Measurements from ENCODE around the gene KRT8.

Gene KRT8

GRCh38 chr12:52909796-52910195 is 4.9 kb upstream of the KRT8 start:
- TF ChIP-seq NFIC (IDR thresholded peaks at IDR 0.05) (no peak), YY1 (IDR thresholded peaks at IDR 0.05; ENCODE audit: low read depth) (no peak), RAD21 (IDR thresholded peaks at IDR 0.05; ENCODE audit: low read depth) (no peak), EGR1 (IDR thresholded peaks at IDR 0.05) (no peak), EP300 (IDR thresholded peaks at IDR 0.05; ENCODE audit: borderline replicate concordance) (no peak)

- TF ChIP-seq USF1 (IDR thresholded peaks at IDR 0.05) (no peak), TEAD4 (IDR thresholded peaks at IDR 0.05) (no peak), ZBTB7A (IDR thresholded peaks at IDR 0.05; ENCODE audit: low read depth) (no peak), CEBPB (IDR thresholded peaks at IDR 0.05) (no peak), FOXM1 (IDR thresholded peaks at IDR 0.05; ENCODE audit: borderline replicate concordance, low read depth) (no peak), YY1 (IDR thresholded peaks at IDR 0.05; ENCODE audit: low read depth) (no peak), CREB1 (IDR thresholded peaks at IDR 0.05; ENCODE audit: low read depth) (no peak), MAX (IDR thresholded peaks at IDR 0.05) (no peak), NFIC (IDR thresholded peaks at IDR 0.05) (no peak)
Measured at GRCh38 chr12:52909331-52909730, 4.5 kb upstream of the KRT8 start.

- TF ChIP-seq CREB1 (IDR thresholded peaks at IDR 0.05; ENCODE audit: low read depth) (no peak), USF1 (IDR thresholded peaks at IDR 0.05) (no peak; the same call in 1 of the 2 replicates), NFIC (IDR thresholded peaks at IDR 0.05) (peak; percentile 99), MAX (IDR thresholded peaks at IDR 0.05) (peak; percentile 65; the same call in 1 of the 2 replicates), TAF1 (IDR thresholded peaks at IDR 0.05; ENCODE audit: low read depth) (peak; percentile 65), RAD21 (IDR thresholded peaks at IDR 0.05; ENCODE audit: low read depth) (peak; percentile 16; the same call in 1 of the 2 replicates), YY1 (IDR thresholded peaks at IDR 0.05; ENCODE audit: low read depth) (peak; percentile 80), FOXM1 (IDR thresholded peaks at IDR 0.05; ENCODE audit: borderline replicate concordance, low read depth) (peak; percentile 84; the same call in 1 of the 2 replicates), EGR1 (IDR thresholded peaks at IDR 0.05) (no peak), ZBTB7A (IDR thresholded peaks at IDR 0.05; ENCODE audit: low read depth) (peak; percentile 74; the same call in 1 of the 2 replicates), TCF12 (IDR thresholded peaks at IDR 0.05; ENCODE audit: low read depth) (peak; percentile 96), CEBPB (IDR thresholded peaks at IDR 0.05) (peak; percentile 56; the same call in 1 of the 2 replicates), REST (IDR thresholded peaks at IDR 0.05; ENCODE audit: low read depth) (no peak), TEAD4 (IDR thresholded peaks at IDR 0.05) (peak; percentile 84), EP300 (IDR thresholded peaks at IDR 0.05; ENCODE audit: borderline replicate concordance) (peak; percentile 95)
Measured at GRCh38 chr12:52907092-52907810, 2.4 kb upstream of the KRT8 start.

- TF ChIP-seq EP300 (IDR thresholded peaks at IDR 0.05; ENCODE audit: borderline replicate concordance), result no peak
- peak; percentile 6; the same call in 1 of the 2 replicates for TF ChIP-seq ZBTB7A (IDR thresholded peaks at IDR 0.05; ENCODE audit: low read depth)
Measured at GRCh38 chr12:52906191-52906601, 1.3 kb upstream of the KRT8 start.

GRCh38 chr12:52903855-52904508 is 894 bp downstream of the KRT8 start:
- TF ChIP-seq YY1 (IDR thresholded peaks at IDR 0.05; ENCODE audit: low read depth), result no peak
- TF ChIP-seq EP300 (IDR thresholded peaks at IDR 0.05; ENCODE audit: borderline replicate concordance), result no peak
- no peak for TF ChIP-seq CEBPB (IDR thresholded peaks at IDR 0.05)
- TF ChIP-seq TAF1 (IDR thresholded peaks at IDR 0.05; ENCODE audit: low read depth), result no peak; the same call in 1 of the 2 replicates
- no peak for TF ChIP-seq CREB1 (IDR thresholded peaks at IDR 0.05; ENCODE audit: low read depth)
- TF ChIP-seq EGR1 (IDR thresholded peaks at IDR 0.05), result peak; percentile 82
- no peak for TF ChIP-seq RAD21 (IDR thresholded peaks at IDR 0.05; ENCODE audit: low read depth)
- TF ChIP-seq REST (IDR thresholded peaks at IDR 0.05; ENCODE audit: low read depth), result no peak
- no peak for TF ChIP-seq NFIC (IDR thresholded peaks at IDR 0.05)
- TF ChIP-seq TCF12 (IDR thresholded peaks at IDR 0.05; ENCODE audit: low read depth), result peak; percentile 54; the same call in 1 of the 2 replicates
- no peak for TF ChIP-seq USF1 (IDR thresholded peaks at IDR 0.05)
- TF ChIP-seq ZBTB7A (IDR thresholded peaks at IDR 0.05; ENCODE audit: low read depth), result no peak
- TF ChIP-seq TEAD4 (IDR thresholded peaks at IDR 0.05), result no peak
- no peak for TF ChIP-seq FOXM1 (IDR thresholded peaks at IDR 0.05; ENCODE audit: borderline replicate concordance, low read depth)
